GM12878 (cell line): ENCODE measurements around the gene HSD11B1L. TPM values are rescaled to one million over a fixed set of nuclear protein-coding genes. Genes with fewer than 3 reads are reported as not detected.
A peak's percentile ranks its signal among the peaks of the same experiment; 100 is the strongest.

Experiments used
- ATAC-seq: fragments of 200-7000 bp; cut with Tn5 transposase; 3 replicates; pipeline ENCODE4 v1.9.1; 2020; ENCODE audit warnings: mild to moderate bottlenecking, moderate library complexity
- BruUV-seq: library from RNA; stranded (reverse); fragments of 400-500 nt; replicated peaks from 2 replicates; lab custom pipeline; 2021; lab: Mats Ljungman, UMichigan
- CTCF ChIA-PET: fragments of 300-600 bp; sonication (Branson Sonifier 250); formaldehyde crosslinking; extraction: SDS; loops from one replicate; lab custom pipeline; 2021; ENCODE audit warnings: inconsistent platforms; lab: Yijun Ruan, JAX
- POLR2A ChIA-PET: fragments of 350-600 bp; formaldehyde crosslinking; extraction: SDS; loops from one replicate; lab custom pipeline; 2021; ENCODE audit warnings: inconsistent platforms; lab: Charles Lee
- RAD21 ChIA-PET: fragments of 300-600 bp; sonication (Branson Sonifier 250); formaldehyde crosslinking; loops from one replicate; lab custom pipeline; 2023; ENCODE audit warnings: antibody characterized with exemption; ENCODE audit not compliant: unreplicated experiment; lab: Charles Lee
- SMC1A ChIA-PET: fragments of 300-600 bp; sonication (Branson Sonifier 250); formaldehyde crosslinking; loops from one replicate; lab custom pipeline; 2023; ENCODE audit not compliant: unreplicated experiment, uncharacterized antibody; lab: Charles Lee
- DNase-seq: peaks from one replicate; pipeline ENCODE4 v3.0.0-alpha.2; 2011; ENCODE audit warnings: low read depth, low spot score
- FAIRE-seq: peaks from 3 replicates; lab custom pipeline; 2011; peaks lifted over from hg19 to GRCh38; lab: Jason Lieb, UNC
- H2AFZ ChIP-seq: 2 replicates; pipeline ENCODE4 v1.6.0; 2011; ENCODE audit warnings: low read depth, low read length, control low read depth; ENCODE audit not compliant: control insufficient read depth
- H3K27ac ChIP-seq: 2 replicates; pipeline ENCODE4 v1.5.1; 2011; ENCODE audit warnings: control low read depth; ENCODE audit not compliant: control insufficient read depth, insufficient read depth
- H3K27me3 ChIP-seq, 2 experiments: replicated peaks in 1 of 2; 2 replicates each; pipeline versions ENCODE4 v1.6.0 to v1.6.1; 2011; ENCODE audit warnings: low read length in 1 of 2; ENCODE audit not compliant: control insufficient read depth in 2 of 2, insufficient read depth in 2 of 2
- H3K36me3 ChIP-seq, 2 experiments: 2 replicates each; pipeline ENCODE4 v1.5.1; 2011; ENCODE audit warnings: low read length in 1 of 2; ENCODE audit not compliant: control insufficient read depth in 2 of 2, insufficient read depth in 2 of 2
- H3K4me1 ChIP-seq: 2 replicates; pipeline ENCODE4 v1.6.1; 2011; ENCODE audit warnings: mild to moderate bottlenecking, low read length, moderate library complexity, mixed read lengths; ENCODE audit not compliant: control insufficient read depth, insufficient read depth
- H3K4me2 ChIP-seq: 2 replicates; pipeline ENCODE4 v1.6.0; 2011; ENCODE audit warnings: control low read depth; ENCODE audit not compliant: control insufficient read depth, insufficient read depth
- H3K4me3 ChIP-seq: fragments of 200-600 bp; sonication (generic); 2 replicates; pipeline ENCODE4 v1.5.1; 2016
- H3K79me2 ChIP-seq: 2 replicates; pipeline ENCODE4 v1.6.0; 2011; ENCODE audit warnings: low read length; ENCODE audit not compliant: control insufficient read depth, insufficient read depth
- H3K9ac ChIP-seq: 2 replicates; pipeline ENCODE4 v1.8.0; 2011; ENCODE audit warnings: low read length, control low read depth, mixed read lengths; ENCODE audit not compliant: control insufficient read depth, insufficient read depth
- H3K9me3 ChIP-seq: replicated peaks from 3 replicates; pipeline ENCODE4 v1.5.1; 2011; ENCODE audit warnings: mild to moderate bottlenecking, low read length; ENCODE audit not compliant: control insufficient read depth, insufficient read depth
- H4K20me1 ChIP-seq: 2 replicates; pipeline ENCODE4 v1.6.0; 2011; ENCODE audit not compliant: control insufficient read depth, insufficient read depth
- ASH2L ChIP-seq: fragments of 300-600, 200-600 bp; sonication (generic); IDR thresholded peaks from 2 replicates; pipeline ENCODE4 v1.6.1; 2017; ENCODE audit warnings: low read depth, mild to moderate bottlenecking, borderline replicate concordance
- BACH1 ChIP-seq: fragments of 450-650 bp; IDR thresholded peaks from 2 replicates; pipeline ENCODE4 v1.6.1; 2017; ENCODE audit warnings: mild to moderate bottlenecking, borderline replicate concordance
- MYC ChIP-seq: IDR thresholded peaks from 2 replicates; pipeline ENCODE4 v1.6.1; 2011; ENCODE audit warnings: mild to moderate bottlenecking, low read length, moderate library complexity, inconsistent platforms; ENCODE audit not compliant: insufficient read depth, insufficient replicate concordance, insufficient read length, severe bottlenecking
- SMAD5 ChIP-seq: IDR thresholded peaks from 2 replicates; pipeline ENCODE4 v1.6.1; 2016; ENCODE audit warnings: antibody characterized with exemption, low read depth
- ZNF622 ChIP-seq: fragments of 450-650 bp; IDR thresholded peaks from 2 replicates; pipeline ENCODE4 v1.6.1; 2017; ENCODE audit warnings: mild to moderate bottlenecking, inconsistent platforms
- WGBS: methylation state at CpG from one replicate; pipeline ENCODE4 v1.1.6; 2016; ENCODE audit warnings: low lambda C conversion rate; ENCODE audit not compliant: insufficient replicate concordance, insufficient coverage; ENCODE audit errors: missing lambda C conversion rate; 5-methylcytosine and 5-hydroxymethylcytosine counted together
- in situ Hi-C: fragments of 300-500 bp; cut with MboI; formaldehyde crosslinking; loops from 9 replicates; pipeline ENCODE4 v1.14.3; 2018; ENCODE audit warnings: mixed read lengths
- intact Hi-C: fragments of 100-400 bp; cut with micrococcal nuclease; formaldehyde crosslinking; loops from one replicate; pipeline ENCODE4 v1.14.2; 2022; ENCODE audit not compliant: unreplicated experiment
- polyA plus RNA-seq, 11 experiments: library from polyadenylated mRNA; depleted of rRNA in 4 of 11; unstranded in 6 of 11; stranded (reverse) in 5 of 11; fragments of >200 nt; fragmentation: Nextera tagmentation in 4 of 11; fragmentation: Illumina TruSeq in 1 of 11; extraction: Ambion mirVana in 4 of 11; extraction: Trizol in 1 of 11; gene quantifications; 1 replicate in 1 of 11; 2 replicates in 10 of 11; pipeline versions ENCODE4 v1.2.1 to v1.2.3, GENCODE V29; 2011 to 2016; ENCODE audit warnings: inconsistent platforms in 2 of 11, missing spikeins in 2 of 11, low read depth in 1 of 11
- total RNA-seq, 4 experiments: library from RNA; depleted of rRNA in 3 of 4; stranded (reverse); fragments of >200 nt in 3 of 4; fragmentation: Illumina TruSeq in 1 of 4; extraction: Trizol in 1 of 4; gene quantifications; 2 replicates each; pipeline versions ENCODE4 v1.2.1 to v1.2.3, GENCODE V29; 2013 to 2021
- TF ChIP-seq, protein P1 (sequence below): IDR thresholded peaks from 2 replicates; pipeline ENCODE4 v1.6.1; 2011; ENCODE audit warnings: borderline replicate concordance, low read depth, mild to moderate bottlenecking, moderate library complexity, low read length; ENCODE audit not compliant: insufficient read depth, poor library complexity, severe bottlenecking

Gene HSD11B1L
- total and polyA plus RNA-seq, 10 of the 15 experiments (the other 5 are each of a cell fraction or from before 2014, with no cell fraction given) = 0.29 to 1.8 (median 1.1) TPM; not detected in 1

DNA sequence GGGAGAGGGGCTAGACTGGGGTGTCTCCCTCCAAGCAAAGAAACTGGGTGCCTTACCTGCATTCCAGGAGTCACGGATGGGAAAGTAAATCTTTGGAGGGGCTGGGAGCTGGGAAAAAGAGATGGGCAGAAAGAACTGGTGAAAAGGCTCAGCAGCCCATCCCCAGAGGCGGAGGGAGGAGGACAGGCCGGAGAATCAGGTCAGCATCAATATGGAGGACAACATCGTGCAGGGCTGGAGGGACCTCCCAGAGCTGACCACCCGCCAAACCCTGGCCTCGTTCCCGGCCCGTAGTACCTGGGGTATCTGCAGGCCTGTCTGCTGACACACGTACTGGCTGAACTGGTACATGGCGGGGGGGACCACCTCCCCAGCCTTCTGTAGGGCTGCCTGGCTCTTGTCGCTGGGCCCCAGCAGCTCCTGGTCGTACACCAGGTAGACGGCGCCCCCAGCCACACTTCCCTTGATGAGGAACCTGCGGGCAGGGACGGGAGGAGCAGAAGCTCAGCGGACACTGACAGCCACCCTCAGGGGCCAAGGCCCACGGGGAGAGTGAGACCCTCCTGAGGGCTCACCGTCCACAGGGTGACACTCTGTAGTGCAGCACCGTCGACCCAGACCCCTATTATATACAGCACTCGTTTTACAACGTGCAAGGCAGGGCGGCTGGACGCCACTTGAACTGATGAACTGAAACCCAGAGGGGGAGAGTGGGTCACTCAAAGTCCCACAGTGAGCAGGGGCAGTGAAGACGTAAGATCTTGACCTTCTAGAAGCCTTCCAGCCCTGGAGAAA is 1.3 kb upstream of the HSD11B1L start:
- H3K9me3 ChIP-seq = no peaks in the 10 kb centered on the region
- in situ Hi-C loops = loop anchor here (10.0 kb wide), 1 partner anchor 1435 kb away; the partner anchor contains the start of gene YJU2
- intact Hi-C loops = no loop called here
- H2AFZ ChIP-seq = peak overlapping the region; percentile 77
- H3K79me2 ChIP-seq = peaks cover 12% of the 10 kb centered on the region
- ChIA-PET POLR2A (interaction anchor here (0.5 to 0.6 kb wide), 2 partner anchors 55 to 70 kb away, joined by 4 read pairs; no protein-coding TSS in a partner anchor), RAD21 (no interaction called here), CTCF (interaction anchor here (1.0 kb wide), 1 partner anchor 10 kb away, joined by 4 read pairs; the partner anchor contains the start of gene RPL36), SMC1A (no interaction called here)
- H3K4me3 ChIP-seq = peak overlapping the region; percentile 98
- H4K20me1 ChIP-seq = no peaks in the 10 kb centered on the region
- TF ChIP-seq ASH2L (no peak), ZNF622 (no peak), BACH1 (no peak), SMAD5 (0 out of 2 replicates have a peak, but pooled peaks have one; percentile 4), MYC (peak; percentile 7)
- TF ChIP-seq, protein P1, sequence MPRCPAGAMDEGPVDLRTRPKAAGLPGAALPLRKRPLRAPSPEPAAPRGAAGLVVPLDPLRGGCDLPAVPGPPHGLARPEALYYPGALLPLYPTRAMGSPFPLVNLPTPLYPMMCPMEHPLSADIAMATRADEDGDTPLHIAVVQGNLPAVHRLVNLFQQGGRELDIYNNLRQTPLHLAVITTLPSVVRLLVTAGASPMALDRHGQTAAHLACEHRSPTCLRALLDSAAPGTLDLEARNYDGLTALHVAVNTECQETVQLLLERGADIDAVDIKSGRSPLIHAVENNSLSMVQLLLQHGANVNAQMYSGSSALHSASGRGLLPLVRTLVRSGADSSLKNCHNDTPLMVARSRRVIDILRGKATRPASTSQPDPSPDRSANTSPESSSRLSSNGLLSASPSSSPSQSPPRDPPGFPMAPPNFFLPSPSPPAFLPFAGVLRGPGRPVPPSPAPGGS = peak; percentile 42
- ATAC-seq (peak; percentile 33), DNase-seq (no peak), FAIRE-seq (no peak)
- peak overlapping the region; percentile 81 for H3K9ac ChIP-seq
- H3K27me3 ChIP-seq = no peaks in the 10 kb centered on the region
- BruUV-seq = no TSS peak
- H3K27ac ChIP-seq = peak overlapping the region; percentile 46
- WGBS = 28% methylated on average over 26 of the region's 26 CpGs
- H3K36me3 ChIP-seq = peaks cover 0 to 2% of the 10 kb centered on the region in 2 experiments; a peak in 2 of 4 replicates
- H3K4me1 ChIP-seq = peaks cover 5% of the 10 kb centered on the region; the same call in 1 of the 2 replicates
- peak overlapping the region; percentile 96 for H3K4me2 ChIP-seq
